HG02588 (cell line): ENCODE data around the gene PSMD11.

Source experiments
- ATAC-seq: cut with Tn5 transposase; IDR thresholded peaks from one replicate; pipeline ENCODE4 v1.9.1; 2021; ENCODE audit warnings: mild to moderate bottlenecking, moderate library complexity; ENCODE audit not compliant: unreplicated experiment

PSMD11 gene

DNA sequence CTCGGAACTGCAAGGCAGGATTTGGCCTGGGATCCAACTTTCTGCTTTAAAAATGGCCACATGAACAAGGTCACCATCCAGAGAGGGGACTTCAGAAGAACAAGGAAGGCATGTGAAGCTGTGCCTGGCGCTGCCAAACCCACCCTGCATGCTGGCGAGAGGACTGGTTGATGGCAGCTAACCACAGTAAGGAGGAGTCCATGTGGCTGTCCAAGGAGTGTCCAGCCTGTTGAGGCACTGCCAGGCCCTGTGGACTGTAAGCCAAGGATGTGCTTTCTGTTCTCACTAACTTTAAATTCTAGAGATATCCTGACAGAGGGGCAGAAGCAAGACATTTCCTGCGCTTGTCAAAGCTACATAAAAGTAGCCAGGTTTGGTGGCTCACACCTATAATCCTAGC is 82.8 kb downstream of the PSMD11 start:
- no peak for ATAC-seq

DNA sequence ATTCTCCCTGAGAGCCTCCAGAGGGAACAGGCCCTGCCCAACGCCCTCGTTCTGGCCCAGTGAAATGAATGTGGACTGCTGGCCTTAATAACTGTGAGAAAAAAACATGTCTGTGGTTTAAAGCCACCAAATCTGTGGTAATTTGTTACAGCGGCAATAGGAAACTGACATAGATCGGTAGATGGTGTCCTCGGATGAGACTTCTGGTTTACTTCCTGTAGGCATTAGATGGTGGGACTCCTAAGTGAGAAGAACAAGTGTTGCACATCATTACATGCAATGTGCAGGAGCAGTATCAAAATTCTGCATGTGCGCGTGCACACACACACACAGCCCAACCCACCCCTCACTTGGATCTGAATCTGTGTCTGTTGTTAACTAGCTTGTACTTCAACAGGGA is 84.5 kb downstream of the PSMD11 start:
- no peak for ATAC-seq

DNA sequence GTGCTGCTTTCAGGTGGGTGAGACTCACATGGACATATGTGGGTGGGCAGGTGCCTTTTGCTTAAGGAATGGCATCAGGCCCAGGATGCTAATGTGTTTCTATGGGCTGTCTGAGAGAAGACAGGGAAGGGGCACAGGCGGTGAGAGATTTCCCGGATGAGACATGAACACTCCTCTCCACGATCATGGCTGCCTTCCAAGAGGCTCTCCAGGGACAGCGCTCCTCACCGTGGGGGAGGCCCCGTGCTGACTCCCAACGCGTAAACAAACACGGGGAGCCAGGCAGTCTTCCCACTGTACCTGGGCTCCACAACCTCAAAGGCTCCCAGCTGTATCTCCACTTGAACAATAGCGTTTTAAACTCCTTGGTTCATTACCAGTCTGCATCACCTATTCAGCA is 85.3 kb downstream of the PSMD11 start:
- ATAC-seq: no peak
